ENCODE results near the gene STAT5B.
A peak's percentile ranks its signal among the peaks of the same experiment; 100 is the strongest.
"Not testable (repeated sequence)": the region's sequence is repeated elsewhere in the genome, so short reads cannot be mapped to it uniquely, and the experiment has no call there.

Gene STAT5B

GRCh38 chr17:42193969-42194899 lies 82.0 kb downstream of the STAT5B start, which contains the start of gene GHDC:
TSS of gene GHDC (minus strand) at chr17:42194494. CDS start at chr17:42193581, 913 bp downstream.
- DNase-seq (ENCODE audit: low read depth): peak; percentile 49

- DNase-seq (ENCODE audit: low read depth): no peak
Observed at GRCh38 chr17:42193216-42193968, 82.8 kb downstream of the STAT5B start.

- no peak for DNase-seq (ENCODE audit: low read depth)
Observed at GRCh38 chr17:42192189-42193126, 83.7 kb downstream of the STAT5B start.

- DNase-seq (ENCODE audit: low read depth): no peak
Observed at GRCh38 chr17:42191275-42191608, 84.9 kb downstream of the STAT5B start.

GRCh38 chr17:42190491-42191274 lies 85.5 kb downstream of the STAT5B start:
- no peak for DNase-seq (ENCODE audit: low read depth)

GRCh38 chr17:42189651-42189965 lies 86.6 kb downstream of the STAT5B start:
- no peak for DNase-seq (ENCODE audit: low read depth)

- no peak for DNase-seq (ENCODE audit: low read depth)
Observed at GRCh38 chr17:42188749-42189650, 87.2 kb downstream of the STAT5B start.

- no peak for DNase-seq (ENCODE audit: low read depth)
Observed at GRCh38 chr17:42187833-42188232, 88.4 kb downstream of the STAT5B start.

- not testable (repeated sequence) for DNase-seq (ENCODE audit: low read depth)
Observed at GRCh38 chr17:42186191-42186590, 90.0 kb downstream of the STAT5B start.

GRCh38 chr17:42185621-42185930 lies 90.6 kb downstream of the STAT5B start:
- no peak for DNase-seq (ENCODE audit: low read depth)

GRCh38 chr17:42184713-42185620 lies 91.2 kb downstream of the STAT5B start, which contains the start of gene HCRT:
TSS of gene HCRT (minus strand) at chr17:42185452. CDS start at chr17:42185365, 87 bp downstream.
- no peak for DNase-seq (ENCODE audit: low read depth)

GRCh38 chr17:42183741-42184711 lies 92.2 kb downstream of the STAT5B start:
- peak; percentile 35 for DNase-seq (ENCODE audit: low read depth)

- DNase-seq (ENCODE audit: low read depth): peak; percentile 8
Observed at GRCh38 chr17:42182927-42183734, 93.1 kb downstream of the STAT5B start.

GRCh38 chr17:42181851-42182207 lies 94.4 kb downstream of the STAT5B start:
- DNase-seq (ENCODE audit: low read depth): no peak

GRCh38 chr17:42180922-42181850 lies 95.0 kb downstream of the STAT5B start, which contains the start of gene KCNH4:
TSS of gene KCNH4 (minus strand) at chr17:42181142. CDS start at chr17:42180945, 197 bp downstream.
- peak; percentile 17 for DNase-seq (ENCODE audit: low read depth)

- DNase-seq (ENCODE audit: low read depth): no peak
Observed at GRCh38 chr17:42180411-42180921, 95.7 kb downstream of the STAT5B start.
